ENCODE data around the gene TCP11.
"Not testable (repeated sequence)": the region's sequence is repeated elsewhere in the genome, so short reads cannot be mapped to it uniquely, and the experiment has no call there.

GRCh38 chr6:35138191-35138590 lies 2.9 kb downstream of the TCP11 start:
- not testable (repeated sequence) for TF ChIP-seq CTCF, POLR2A (IDR thresholded peaks at IDR 0.05)

Data from right lobe of liver (tissue), 4 donors.